ENCODE data around the gene SUN1. TPM values are rescaled to one million over a fixed set of nuclear protein-coding genes. Genes with fewer than 3 reads are reported as not detected.

SUN1 gene
- total and polyA plus RNA-seq, 4 donors: 24.8 to 162 (median 40.1) TPM

- TF ChIP-seq TAF1 (conservative IDR thresholded peaks at IDR 0.05): no peak
- TF ChIP-seq FOXA1 (IDR thresholded peaks at IDR 0.05): no peak
- TF ChIP-seq RAD21 (IDR thresholded peaks at IDR 0.05): no peak
- no peak for TF ChIP-seq GABPA (IDR thresholded peaks at IDR 0.05 in 1 of 2, conservative IDR thresholded peaks at IDR 0.05 in 1 of 2)
- H3K4me1 ChIP-seq (ENCODE audit: control insufficient read depth in 4 of 4, insufficient read depth in 4 of 4, low read length in 3 of 4): peaks cover 2 to 13% (median 7%) of the 10 kb centered on the region in 4 donors
- no peak overlapping the region for H3K4me3 ChIP-seq (ENCODE audit: low read depth in 1 of 3, low read length in 3 of 3)
- no peak overlapping the region for H3K9ac ChIP-seq (ENCODE audit: low read depth in 1 of 2, low read length in 2 of 2)
- H3K27me3 ChIP-seq (ENCODE audit: control insufficient read depth in 4 of 4, insufficient read depth in 4 of 4, low read length in 3 of 4): no peaks in the 10 kb centered on the region
- no peak for DNase-seq (ENCODE audit: low spot score)
- 85% methylated on average over 22 of the region's 22 CpGs for WGBS
- H3K9me3 ChIP-seq (ENCODE audit: control insufficient read depth in 4 of 4, low read length in 3 of 4): no peaks in the 10 kb centered on the region
- H3K36me3 ChIP-seq (ENCODE audit: control insufficient read depth in 4 of 4, insufficient read depth in 3 of 4, low read depth in 1 of 4, low read length in 3 of 4): peaks cover 0 to 2% (median 0%) of the 10 kb centered on the region in 4 donors
- H3K27ac ChIP-seq (ENCODE audit: low read depth in 1 of 2, low read length in 2 of 2): no peak overlapping the region
Observed at GRCh38 chr7:902996-903395, 70.7 kb downstream of the SUN1 start.

- WGBS: 91% methylated on average over 37 of the region's 37 CpGs
- H3K9ac ChIP-seq (ENCODE audit: low read depth in 1 of 2, low read length in 2 of 2): no peak overlapping the region
- no peaks in the 10 kb centered on the region for H3K9me3 ChIP-seq (ENCODE audit: control insufficient read depth in 4 of 4, low read length in 3 of 4)
- H3K27me3 ChIP-seq (ENCODE audit: control insufficient read depth in 4 of 4, insufficient read depth in 4 of 4, low read length in 3 of 4): no peaks in the 10 kb centered on the region
- no peaks in the 10 kb centered on the region for H3K36me3 ChIP-seq (ENCODE audit: control insufficient read depth in 4 of 4, insufficient read depth in 3 of 4, low read depth in 1 of 4, low read length in 3 of 4)
- H3K4me3 ChIP-seq (ENCODE audit: low read depth in 1 of 3, low read length in 3 of 3): no peak overlapping the region
- no peak for DNase-seq (ENCODE audit: low spot score)
- no peak for TF ChIP-seq FOXA2 (IDR thresholded peaks at IDR 0.05)
- TF ChIP-seq GABPA (IDR thresholded peaks at IDR 0.05 in 1 of 2, conservative IDR thresholded peaks at IDR 0.05 in 1 of 2): no peak
- no peak for TF ChIP-seq NR2F2 (IDR thresholded peaks at IDR 0.05)
- TF ChIP-seq CTCF (IDR thresholded peaks at IDR 0.05; ENCODE audit: low read depth, low read length, missing input control): no peak
- no peak for TF ChIP-seq REST (IDR thresholded peaks at IDR 0.05)
- TF ChIP-seq RXRA (IDR thresholded peaks at IDR 0.05): no peak
- TF ChIP-seq EGR1 (IDR thresholded peaks at IDR 0.05; ENCODE audit: low read depth in 2 of 2): no peak
- no peak for TF ChIP-seq HNF4A (conservative IDR thresholded peaks at IDR 0.05)
- TF ChIP-seq HNF4G (IDR thresholded peaks at IDR 0.05): no peak
- TF ChIP-seq MAX (IDR thresholded peaks at IDR 0.05): no peak
- TF ChIP-seq YY1 (IDR thresholded peaks at IDR 0.05): no peak
- no peak for TF ChIP-seq ATF3 (IDR thresholded peaks at IDR 0.05)
- TF ChIP-seq JUND (IDR thresholded peaks at IDR 0.05): no peak
- no peak for TF ChIP-seq FOXA1 (IDR thresholded peaks at IDR 0.05)
- peaks cover 2 to 16% (median 8%) of the 10 kb centered on the region in 4 donors for H3K4me1 ChIP-seq (ENCODE audit: control insufficient read depth in 4 of 4, insufficient read depth in 4 of 4, low read length in 3 of 4)
- H3K27ac ChIP-seq (ENCODE audit: low read depth in 1 of 2, low read length in 2 of 2): no peak overlapping the region
Observed at GRCh38 chr7:903921-904755, 71.9 kb downstream of the SUN1 start.
